ENCODE measurements around the gene TTC17. TPM values are rescaled to one million over a fixed set of nuclear protein-coding genes. Genes with fewer than 3 reads are reported as not detected.
A peak's percentile ranks its signal among the peaks of the same experiment; 100 is the strongest.
"Not testable (repeated sequence)": the region's sequence is repeated elsewhere in the genome, so short reads cannot be mapped to it uniquely, and the experiment has no call there.

Gene TTC17
- total RNA-seq, 1 experiment from 2014 or later, result 40.2 TPM

- in situ Hi-C loops (cut with HindIII; ENCODE audit: low sequenced_read_pairs), result no loop called here
- DNase-seq (ENCODE audit: low spot score), result no peak
These were observed 81.8 kb downstream of the TTC17 start for GRCh38 chr11:43440486-43440885.

GRCh38 chr11:43443811-43444210 lies 85.1 kb downstream of the TTC17 start:
- in situ Hi-C loops (cut with HindIII; ENCODE audit: low sequenced_read_pairs), result no loop called here
- no peak for DNase-seq (ENCODE audit: low spot score)

- in situ Hi-C loops (cut with HindIII; ENCODE audit: low sequenced_read_pairs), result no loop called here
- DNase-seq (ENCODE audit: low spot score), result no peak
These were observed 88.4 kb downstream of the TTC17 start for GRCh38 chr11:43447151-43447550.

GRCh38 chr11:43458486-43458885 lies 99.8 kb downstream of the TTC17 start:
- in situ Hi-C loops (cut with HindIII; ENCODE audit: low sequenced_read_pairs), result no loop called here

GRCh38 chr11:43459246-43459645 lies 100.5 kb downstream of the TTC17 start:
- in situ Hi-C loops (cut with HindIII; ENCODE audit: low sequenced_read_pairs), result no loop called here
- DNase-seq (ENCODE audit: low spot score), result peak; percentile 8

More at GRCh38 chr11:43458486-43458885, 99.8 kb downstream of the TTC17 start:
- no peak for DNase-seq (ENCODE audit: low spot score)

- DNase-seq (ENCODE audit: low spot score), result no peak
- in situ Hi-C loops (cut with HindIII; ENCODE audit: low sequenced_read_pairs), result no loop called here
These were observed 103.6 kb downstream of the TTC17 start for GRCh38 chr11:43462359-43462758.

GRCh38 chr11:43467958-43468357 lies 109.2 kb downstream of the TTC17 start:
- in situ Hi-C loops (cut with HindIII; ENCODE audit: low sequenced_read_pairs), result no loop called here
- DNase-seq (ENCODE audit: low spot score), result no peak

GRCh38 chr11:43477491-43477890 lies 118.8 kb downstream of the TTC17 start:
- DNase-seq (ENCODE audit: low spot score); in situ Hi-C loops (cut with HindIII; ENCODE audit: low sequenced_read_pairs): not testable (repeated sequence)

GRCh38 chr11:43486141-43486540 lies 127.4 kb downstream of the TTC17 start:
- no peak for DNase-seq (ENCODE audit: low spot score)
- in situ Hi-C loops (cut with HindIII; ENCODE audit: low sequenced_read_pairs), result no loop called here

- no peak for DNase-seq (ENCODE audit: low spot score)
- in situ Hi-C loops (cut with HindIII; ENCODE audit: low sequenced_read_pairs), result no loop called here
These were observed 131.2 kb downstream of the TTC17 start for GRCh38 chr11:43489869-43490465.

- in situ Hi-C loops (cut with HindIII; ENCODE audit: low sequenced_read_pairs), result no loop called here
- DNase-seq (ENCODE audit: low spot score), result no peak
These were observed 134.0 kb downstream of the TTC17 start for GRCh38 chr11:43492701-43493100.

GRCh38 chr11:43493431-43493830 lies 134.7 kb downstream of the TTC17 start:
- in situ Hi-C loops (cut with HindIII; ENCODE audit: low sequenced_read_pairs), result no loop called here
- no peak for DNase-seq (ENCODE audit: low spot score)

- in situ Hi-C loops (cut with HindIII; ENCODE audit: low sequenced_read_pairs), result no loop called here
These were observed 138.4 kb downstream of the TTC17 start for GRCh38 chr11:43497144-43497543.

GRCh38 chr11:43498561-43498960 lies 139.8 kb downstream of the TTC17 start:
- in situ Hi-C loops (cut with HindIII; ENCODE audit: low sequenced_read_pairs), result no loop called here
- DNase-seq (ENCODE audit: low spot score), result no peak

More at GRCh38 chr11:43497144-43497543, 138.4 kb downstream of the TTC17 start:
- DNase-seq (ENCODE audit: low spot score), result no peak

- DNase-seq (ENCODE audit: low spot score), result no peak
- in situ Hi-C loops (cut with HindIII; ENCODE audit: low sequenced_read_pairs), result loop anchor here (5.0 kb wide), 1 partner anchor 69 kb away; no protein-coding TSS in a partner anchor
These were observed 144.7 kb downstream of the TTC17 start for GRCh38 chr11:43503417-43503816.

- DNase-seq (ENCODE audit: low spot score), result peak; percentile 71
- in situ Hi-C loops (cut with HindIII; ENCODE audit: low sequenced_read_pairs), result loop anchor here (5.0 kb wide), 1 partner anchor 68 kb away; no protein-coding TSS in a partner anchor
These were observed 145.7 kb downstream of the TTC17 start for GRCh38 chr11:43504316-43504950.

GRCh38 chr11:43505171-43505570 lies 146.5 kb downstream of the TTC17 start:
- in situ Hi-C loops (cut with HindIII; ENCODE audit: low sequenced_read_pairs), result no loop called here

GRCh38 chr11:43507171-43507570 lies 148.5 kb downstream of the TTC17 start:
- in situ Hi-C loops (cut with HindIII; ENCODE audit: low sequenced_read_pairs), result no loop called here
- DNase-seq (ENCODE audit: low spot score), result no peak

More at GRCh38 chr11:43505171-43505570, 146.5 kb downstream of the TTC17 start:
- no peak for DNase-seq (ENCODE audit: low spot score)

- no peak for DNase-seq (ENCODE audit: low spot score)
- in situ Hi-C loops (cut with HindIII; ENCODE audit: low sequenced_read_pairs), result no loop called here
These were observed 149.8 kb downstream of the TTC17 start for GRCh38 chr11:43508511-43508918.

- in situ Hi-C loops (cut with HindIII; ENCODE audit: low sequenced_read_pairs), result no loop called here
- DNase-seq (ENCODE audit: low spot score), result no peak
These were observed 153.2 kb downstream of the TTC17 start for GRCh38 chr11:43511959-43512358.

GRCh38 chr11:43515090-43515489 lies 156.4 kb downstream of the TTC17 start:
- DNase-seq (ENCODE audit: low spot score), result peak; percentile 13
- in situ Hi-C loops (cut with HindIII; ENCODE audit: low sequenced_read_pairs), result no loop called here
